Hematopoietic multipotent progenitor cell treated with erythropoietin and hydrocortisone succinate and interleukin-3 and kit ligand, for 17 days (in vitro differentiated cells): Measurements from ENCODE around the gene ASL.
"Not testable (repeated sequence)": the region's sequence is repeated elsewhere in the genome, so short reads cannot be mapped to it uniquely, and the experiment has no call there.

Source experiments
- DNase-seq: peaks from one replicate; pipeline ENCODE4 v3.0.0-alpha.2; 2015; ENCODE audit warnings: low spot score

The ASL gene

DNA sequence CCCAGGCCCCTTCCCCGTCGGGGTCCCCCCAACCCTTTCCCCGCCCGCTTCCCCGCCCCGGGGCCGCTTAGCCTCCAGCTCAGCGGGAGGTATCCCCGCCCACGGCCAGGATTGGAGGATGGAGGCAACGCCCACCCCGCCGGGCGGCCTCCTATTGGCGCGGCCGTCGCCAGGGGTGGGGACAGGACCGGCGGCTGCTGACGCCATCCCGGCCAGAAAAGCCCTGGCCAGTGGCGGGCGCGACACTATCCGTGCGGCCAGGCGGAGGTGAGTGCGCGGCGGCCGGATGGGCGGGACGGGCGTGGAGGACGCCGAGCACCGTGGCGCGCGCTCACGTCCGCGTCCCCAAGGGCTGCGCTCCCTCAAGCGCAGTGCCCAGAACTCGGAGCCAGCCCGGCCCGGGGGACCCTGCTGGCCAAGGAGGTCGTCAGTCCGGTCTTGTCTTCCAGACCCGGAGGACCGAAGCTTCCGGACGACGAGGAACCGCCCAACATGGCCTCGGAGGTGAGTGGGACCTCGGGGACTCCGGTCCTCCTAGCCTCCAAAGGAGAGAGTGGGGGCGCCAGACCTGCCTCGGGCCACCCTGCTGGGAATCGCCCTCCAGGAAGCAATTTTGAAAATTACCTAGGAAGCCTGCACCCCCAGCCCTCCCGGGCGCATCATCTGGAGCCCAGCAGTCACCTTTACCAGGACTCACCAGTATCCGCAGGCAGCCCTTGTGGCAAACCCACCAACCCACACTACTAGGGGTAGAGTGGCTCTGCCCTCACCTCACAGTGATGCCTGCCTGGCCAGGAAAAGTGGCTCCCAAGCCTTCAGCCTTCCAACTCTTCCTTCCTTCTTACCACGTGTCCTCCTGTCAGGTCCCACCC lies at the start of gene ASL:
TSS of gene ASL (plus strand) at position 230 of the 872 bp plus-strand sequence. CDS start at position 493, 263 bp downstream.
- peak; percentile 88 for DNase-seq

DNA sequence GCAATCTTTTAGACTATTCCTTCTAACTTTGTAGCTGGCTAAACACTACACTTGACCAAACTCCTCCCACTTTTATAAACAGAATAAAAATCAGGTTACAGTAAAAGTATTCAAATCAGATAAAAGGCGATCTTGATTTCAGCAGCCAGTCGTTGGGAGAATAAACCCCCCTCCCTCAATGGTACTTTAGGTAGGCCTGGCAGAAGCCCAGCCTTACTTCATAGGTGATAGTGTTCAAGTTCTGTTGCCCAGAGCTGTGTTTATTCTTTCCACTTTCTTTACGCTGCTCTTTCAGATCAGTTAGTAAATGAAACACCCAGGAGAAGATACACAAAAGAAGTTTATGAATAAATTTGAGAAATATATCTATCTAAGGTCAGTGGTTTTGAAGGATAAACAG lies 47.3 kb upstream of the ASL start:
- not testable (repeated sequence) for DNase-seq

DNA sequence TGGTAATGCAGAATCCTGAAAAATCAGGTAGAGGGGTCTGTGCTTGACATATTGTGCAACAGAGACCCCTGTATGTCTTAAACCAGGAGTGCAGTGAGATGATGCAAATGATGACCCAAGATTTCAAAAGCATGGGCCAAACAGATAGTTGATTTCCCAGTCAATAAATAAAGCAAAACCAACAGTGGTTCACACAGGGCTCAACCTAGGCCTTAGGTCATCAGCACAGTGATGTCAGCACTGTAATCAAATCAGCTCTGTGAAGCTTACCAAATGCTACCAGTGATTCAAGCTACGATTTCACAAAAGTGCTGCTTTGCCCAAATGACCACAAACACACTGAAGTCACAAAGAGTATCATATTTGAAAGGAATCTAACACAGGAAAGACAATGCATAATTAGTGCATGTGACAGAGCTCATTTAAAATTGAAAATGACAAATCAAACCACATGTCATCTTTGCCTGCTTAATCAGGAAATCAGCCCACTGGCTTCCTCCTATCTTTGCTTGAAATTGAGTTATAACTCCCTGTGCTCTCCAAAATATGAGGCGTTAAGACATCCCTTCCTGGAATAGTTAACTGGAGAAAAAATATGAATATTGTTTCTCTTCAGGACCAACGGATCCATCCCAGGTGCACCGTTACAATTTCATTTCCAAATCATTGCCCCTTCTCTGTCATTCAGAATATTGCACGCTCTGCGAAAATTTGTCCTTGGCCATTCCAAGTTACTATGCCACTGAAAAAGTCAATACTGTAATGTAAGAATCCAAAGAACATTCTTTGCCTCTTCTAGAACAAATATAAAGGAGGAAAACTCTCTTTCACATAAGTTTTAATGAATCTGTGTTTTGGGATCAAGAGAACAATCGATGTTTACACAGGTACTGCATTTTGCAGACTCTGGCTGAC lies 41.9 kb upstream of the ASL start:
- no peak for DNase-seq

DNA sequence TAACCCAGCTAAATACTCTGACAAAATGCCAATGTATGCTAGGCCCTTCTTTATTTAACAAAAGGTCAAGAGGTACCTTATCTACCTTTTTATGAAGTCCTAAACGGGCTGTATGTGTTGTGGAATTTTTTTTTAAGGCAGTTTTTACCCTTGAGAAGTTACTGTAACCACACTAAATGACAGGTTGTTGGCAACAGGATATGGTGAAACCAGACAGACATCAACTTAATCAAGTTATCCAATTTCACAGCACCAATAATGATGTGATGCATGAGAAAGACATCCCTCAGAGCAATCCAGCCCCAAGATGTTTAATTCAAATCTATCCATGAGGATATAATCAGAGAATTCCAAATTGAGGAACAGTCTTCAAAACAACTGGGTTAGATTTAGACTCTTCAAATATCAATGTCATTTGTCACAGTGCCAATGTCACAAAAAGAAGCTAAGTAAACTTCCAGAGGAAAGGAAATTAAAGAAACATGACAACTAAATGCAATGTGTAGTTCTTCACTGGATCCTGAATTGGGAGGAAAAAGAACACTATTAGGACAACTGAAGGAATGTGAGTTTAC lies 41.1 kb upstream of the ASL start:
- DNase-seq = not testable (repeated sequence)

DNA sequence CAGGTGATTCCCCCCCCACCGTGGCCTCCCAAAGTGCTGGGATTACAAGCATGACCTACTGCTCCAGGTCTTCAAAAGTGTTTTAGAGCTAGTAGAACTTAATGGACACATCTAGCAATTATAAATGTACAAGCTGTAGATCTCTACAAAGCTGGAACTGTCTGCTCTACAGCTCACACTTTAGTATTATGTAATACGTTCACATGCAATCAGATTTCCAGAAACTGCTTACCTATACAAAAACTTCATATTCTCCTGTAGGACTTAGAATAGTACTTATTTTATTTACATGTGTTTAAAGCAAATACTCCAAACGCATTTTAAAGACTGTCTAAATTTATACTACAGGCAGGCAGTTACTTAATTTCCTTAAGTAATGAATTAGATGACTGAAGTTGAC lies 39.2 kb upstream of the ASL start:
- no peak for DNase-seq

DNA sequence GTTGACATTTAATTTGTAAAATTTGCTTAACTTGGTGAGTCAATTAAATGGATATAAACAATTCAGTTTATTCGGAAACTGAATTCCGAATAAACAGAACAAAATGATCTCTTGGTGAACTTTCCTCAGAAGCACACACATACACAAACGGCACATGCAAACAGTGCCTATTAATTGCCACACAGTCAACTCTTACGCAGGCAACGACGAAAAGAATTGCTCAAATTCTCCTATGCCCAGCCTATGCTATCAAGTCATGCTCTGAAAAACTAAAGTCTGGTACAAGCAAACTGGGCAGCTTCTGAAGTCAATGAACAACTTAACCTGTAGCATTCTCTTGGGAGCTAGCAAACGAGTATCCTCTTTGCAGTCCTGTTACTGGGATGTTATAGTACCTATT lies 38.8 kb upstream of the ASL start:
- DNase-seq = no peak

DNA sequence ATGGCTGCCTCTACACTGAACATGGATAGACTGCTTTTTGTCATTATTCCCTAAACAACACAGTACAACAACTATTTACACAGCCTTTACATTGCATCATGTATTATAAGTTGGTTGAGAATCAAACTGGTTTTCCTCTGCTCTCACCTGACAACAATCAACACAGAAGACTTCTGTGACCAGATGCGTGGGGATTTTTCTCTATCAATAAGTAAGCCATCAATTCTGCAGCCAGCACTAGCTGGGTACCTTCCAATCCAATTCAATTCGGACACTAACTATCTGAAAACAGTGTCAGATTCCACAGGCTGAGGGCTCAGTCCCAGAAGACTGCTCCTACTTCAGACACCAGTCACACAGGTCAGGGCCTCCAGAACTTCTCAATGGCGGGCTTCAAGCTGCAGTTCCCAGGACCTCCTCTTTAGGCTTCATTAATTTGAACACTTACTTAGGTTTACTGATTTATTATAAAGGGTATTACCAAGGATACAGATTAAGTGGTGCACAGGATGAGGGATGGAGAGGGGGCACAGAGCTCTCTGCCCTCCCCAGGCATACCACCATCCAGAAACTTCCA lies 36.4 kb upstream of the ASL start:
- DNase-seq = no peak

DNA sequence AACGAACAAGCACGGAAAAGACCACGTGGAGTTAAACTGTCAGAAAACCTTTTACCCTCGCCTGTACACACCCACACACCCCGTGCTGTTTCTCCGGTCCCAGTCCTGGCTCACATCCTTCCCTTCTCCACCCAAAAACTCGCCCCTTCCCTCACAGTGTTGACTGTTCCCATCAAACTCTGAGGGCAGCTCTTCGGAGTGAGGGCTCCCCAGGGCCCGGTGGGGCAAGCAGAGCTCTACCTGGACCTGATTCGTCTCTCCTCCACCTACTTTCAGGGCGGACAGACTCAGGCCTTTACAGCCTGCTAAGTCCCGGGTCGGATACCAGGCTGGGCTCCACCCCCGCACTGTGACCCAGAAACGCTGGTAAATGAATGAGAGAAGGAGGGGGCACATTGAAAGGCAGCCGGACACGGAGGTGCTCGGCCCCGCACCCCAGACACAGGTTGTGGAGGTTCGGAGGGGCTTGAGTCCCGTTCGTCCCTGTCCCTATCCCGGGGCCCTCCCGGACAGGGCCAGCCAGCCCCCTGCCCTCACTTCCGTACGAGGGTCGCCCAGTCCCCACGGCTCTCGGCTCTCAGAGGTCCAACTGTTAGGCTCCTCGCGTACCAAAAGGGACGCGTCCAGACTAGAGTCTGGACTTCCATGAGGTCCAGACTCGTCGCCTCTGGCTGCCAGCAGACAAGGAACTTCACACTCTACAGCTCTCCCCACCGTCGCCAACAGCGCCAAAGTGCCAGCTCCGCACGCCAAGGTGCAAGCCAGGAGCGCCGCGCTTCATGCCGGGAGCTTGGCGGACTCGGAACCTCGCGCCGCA lies 31.7 kb upstream of the ASL start:
- no peak for DNase-seq

DNA sequence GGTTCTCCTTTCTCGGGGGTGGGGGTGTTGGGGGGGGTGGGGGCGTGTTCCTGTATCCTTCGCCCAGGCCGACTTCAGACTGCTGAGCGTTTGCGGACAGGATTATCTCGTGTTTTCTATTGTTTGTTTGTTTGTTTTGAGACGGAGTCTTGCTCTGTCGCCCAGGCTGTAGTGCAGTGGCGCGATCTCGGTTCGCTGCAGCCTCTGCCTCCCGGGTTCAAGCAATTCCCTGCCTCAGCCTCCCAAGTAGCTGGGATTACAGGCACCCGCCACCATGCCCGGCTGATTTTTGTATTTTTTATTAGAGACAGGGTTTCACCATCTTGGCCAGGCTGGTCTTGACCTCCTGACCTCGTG lies 31.1 kb upstream of the ASL start:
- DNase-seq = not testable (repeated sequence)

DNA sequence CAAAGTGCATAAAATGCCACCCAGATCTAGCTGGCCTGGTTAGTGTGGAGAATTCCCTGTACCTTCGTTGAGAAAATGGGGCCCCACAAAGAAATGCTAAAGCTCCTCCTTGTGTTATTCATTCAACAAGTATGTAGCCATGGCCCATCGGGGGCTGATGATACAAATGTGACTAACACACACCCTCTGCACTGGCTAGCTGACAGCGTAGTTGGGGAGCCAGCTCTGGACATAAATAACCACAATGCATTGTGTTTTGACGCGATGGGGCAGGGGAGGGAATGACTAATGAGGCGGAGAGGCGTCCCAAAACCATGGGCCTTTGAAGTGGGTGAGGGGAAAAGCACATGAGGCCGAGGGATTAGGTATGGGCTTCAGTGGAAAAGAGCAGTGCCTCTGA lies 28.2 kb upstream of the ASL start:
- DNase-seq = no peak

DNA sequence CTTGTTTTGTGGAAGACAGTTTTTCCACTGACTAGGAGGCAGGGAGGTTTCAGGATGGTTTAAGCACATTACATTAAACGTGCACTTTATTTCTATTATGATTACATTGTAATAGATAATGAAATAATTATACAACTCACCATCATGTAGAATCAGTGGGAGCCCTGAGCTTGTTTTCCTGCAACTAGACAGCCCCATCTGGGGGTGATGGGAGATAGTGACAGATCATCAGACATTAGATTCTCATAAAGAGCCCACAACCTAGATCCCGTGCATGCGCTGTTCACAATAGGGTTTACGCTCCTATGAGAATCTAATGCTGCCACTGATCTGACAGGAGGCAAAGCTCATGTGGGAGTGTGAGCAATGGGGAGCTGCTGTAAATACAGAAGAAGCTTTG lies 25.7 kb upstream of the ASL start:
- DNase-seq = not testable (repeated sequence)

DNA sequence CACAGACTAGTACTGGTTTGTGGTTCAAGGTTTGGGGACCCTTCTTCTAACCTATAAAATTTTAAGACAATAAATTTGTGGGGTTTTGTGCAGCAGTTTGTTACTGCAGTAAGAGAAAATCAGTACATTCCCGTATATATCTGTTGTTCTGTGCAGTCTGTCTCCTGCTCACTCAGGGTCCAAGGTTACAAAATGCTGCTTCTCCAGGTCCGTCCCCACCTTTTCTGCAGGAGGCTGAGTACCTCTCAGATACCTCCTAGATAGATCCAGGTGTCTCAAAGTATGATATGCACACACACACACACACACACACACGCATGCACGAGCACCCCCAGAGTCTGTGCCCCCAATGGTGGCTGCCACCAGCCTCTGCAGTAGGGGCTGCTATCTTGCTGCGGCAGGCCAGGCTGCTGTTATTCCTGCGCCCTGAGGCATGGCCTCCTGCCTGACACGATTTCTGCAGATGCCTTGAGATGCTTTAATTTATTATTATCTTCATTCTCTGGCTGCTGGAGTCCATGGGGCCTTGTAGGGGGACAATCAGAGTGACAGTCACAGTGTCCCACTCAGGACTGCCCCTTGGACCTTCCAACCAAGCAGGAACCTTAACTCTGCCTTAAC lies 25.2 kb upstream of the ASL start:
- DNase-seq = no peak

DNA sequence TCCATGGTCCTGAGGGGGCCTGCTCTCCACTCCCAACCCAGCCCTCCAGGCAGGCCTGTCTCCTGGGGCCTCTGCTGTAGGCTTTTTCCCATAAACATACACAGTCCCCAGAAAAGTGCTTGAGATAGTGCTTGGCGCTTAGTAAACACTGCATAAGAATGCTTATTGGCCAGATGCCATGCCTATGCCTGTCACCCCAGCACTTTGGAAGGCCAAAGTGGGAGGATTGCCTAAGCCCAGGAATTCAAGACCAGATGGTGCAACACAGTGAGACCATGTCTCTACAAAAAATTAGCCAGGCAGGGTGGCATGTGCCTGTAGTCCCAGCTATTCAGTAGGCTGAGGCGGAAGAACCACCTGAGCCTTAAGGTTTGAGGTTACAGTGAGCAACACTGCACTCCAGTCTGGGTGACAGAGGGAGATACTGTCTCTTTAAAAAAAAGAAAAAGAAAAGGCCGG lies 24.6 kb upstream of the ASL start:
- no peak for DNase-seq

DNA sequence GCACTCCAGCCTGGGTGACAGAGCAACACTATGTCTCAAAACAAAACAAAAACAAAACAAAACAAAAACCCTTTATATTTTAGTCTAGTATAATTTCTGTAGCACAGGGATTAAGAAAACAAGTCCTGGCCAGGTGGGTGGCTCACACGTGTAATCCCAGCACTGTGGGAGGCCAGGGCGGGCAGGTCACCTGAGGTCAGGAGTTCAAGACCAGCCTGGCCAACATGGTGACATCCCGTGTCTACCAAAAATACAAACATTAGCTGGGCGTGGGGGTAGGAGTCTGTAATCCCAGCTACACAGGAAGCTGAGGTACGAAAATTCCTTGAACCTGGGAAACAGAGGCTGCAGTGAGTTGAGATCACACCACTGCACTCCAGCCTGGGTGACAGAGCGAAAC lies 23.2 kb upstream of the ASL start:
- DNase-seq = no peak

DNA sequence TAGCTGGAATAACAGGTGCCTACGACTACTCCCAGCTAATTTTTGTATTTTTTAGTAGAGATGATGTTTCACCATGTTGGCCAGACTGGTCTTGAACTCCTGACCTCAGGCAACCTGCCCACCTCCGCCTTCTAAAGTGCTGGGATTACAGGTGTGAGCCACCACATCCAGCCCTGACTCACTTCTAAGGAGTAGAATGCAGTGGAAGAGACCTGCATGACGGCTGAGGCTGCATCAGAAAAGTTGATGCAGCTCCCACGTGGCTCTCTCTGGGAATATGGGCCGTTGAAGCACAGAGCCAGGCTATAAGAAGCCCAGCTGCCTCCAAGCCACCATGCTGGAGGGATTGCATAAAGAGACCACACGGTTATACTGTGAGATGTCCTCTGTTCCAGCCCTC lies 21.6 kb upstream of the ASL start:
- no peak for DNase-seq

DNA sequence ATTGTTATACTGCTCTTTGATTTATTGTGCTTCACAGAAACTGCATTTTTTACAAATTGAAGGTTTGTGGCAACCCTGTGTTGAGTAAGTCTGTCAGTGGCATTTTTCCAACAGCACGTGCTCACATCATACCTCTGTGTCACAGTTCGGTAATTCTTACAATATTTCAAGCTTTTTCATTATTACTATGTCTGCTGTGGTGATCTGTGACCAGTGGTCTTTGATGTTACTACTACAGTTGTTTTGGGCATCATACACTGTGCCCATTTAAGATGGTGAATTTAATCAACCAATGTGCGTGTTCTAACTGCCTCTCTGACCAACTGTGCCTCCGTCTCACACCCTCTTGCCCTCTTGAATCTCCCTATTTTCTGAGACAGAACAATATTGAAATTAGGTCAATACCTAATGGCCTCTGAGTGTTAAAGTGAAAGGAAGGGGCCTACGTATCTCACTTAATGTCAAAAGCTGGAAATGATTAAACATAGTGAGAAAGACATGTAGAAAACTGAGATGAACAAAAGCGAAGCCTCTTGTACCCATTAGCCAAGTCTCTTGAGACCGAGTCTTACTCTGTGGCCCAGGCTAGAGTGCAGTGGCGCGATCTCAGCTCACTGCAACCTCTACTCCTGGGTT lies 20.2 kb upstream of the ASL start:
- no peak for DNase-seq

DNA sequence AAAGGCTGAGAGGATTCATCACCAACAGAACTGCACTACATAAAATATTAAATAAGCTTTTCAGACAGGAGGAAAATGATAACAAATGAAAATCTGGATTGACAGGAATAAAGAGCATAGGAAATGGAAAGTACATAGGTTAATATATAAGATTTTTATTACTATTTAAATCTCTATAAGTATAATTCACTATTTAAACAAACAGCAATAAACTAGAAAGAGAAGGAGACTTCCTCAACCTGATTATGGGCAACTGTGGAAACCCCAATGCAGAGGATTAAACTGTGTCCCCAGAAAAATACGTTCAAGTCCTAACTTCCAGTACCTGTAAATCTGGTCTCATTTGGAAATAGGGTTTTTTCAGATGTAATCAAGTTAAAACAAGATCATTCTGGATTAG lies 14.8 kb upstream of the ASL start:
- DNase-seq = no peak

DNA sequence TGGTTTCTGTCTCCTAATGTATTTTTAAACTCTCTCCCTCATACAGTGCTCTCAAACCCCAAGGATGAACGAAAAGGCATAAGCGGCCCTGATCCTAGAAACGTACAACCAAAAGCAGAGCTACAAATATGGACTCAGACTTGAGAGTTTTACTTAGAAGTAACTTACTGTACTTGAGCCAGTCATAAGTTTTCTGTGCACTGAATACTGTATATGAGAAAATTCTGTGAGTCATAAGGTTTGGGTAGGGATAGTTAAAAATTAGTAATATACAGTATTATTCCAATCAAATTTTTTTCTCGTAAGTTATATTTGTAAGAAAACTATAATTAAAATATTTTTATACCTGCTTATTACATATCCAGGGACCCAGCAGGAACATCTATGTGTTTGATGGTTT lies 5.9 kb upstream of the ASL start:
- no peak for DNase-seq

DNA sequence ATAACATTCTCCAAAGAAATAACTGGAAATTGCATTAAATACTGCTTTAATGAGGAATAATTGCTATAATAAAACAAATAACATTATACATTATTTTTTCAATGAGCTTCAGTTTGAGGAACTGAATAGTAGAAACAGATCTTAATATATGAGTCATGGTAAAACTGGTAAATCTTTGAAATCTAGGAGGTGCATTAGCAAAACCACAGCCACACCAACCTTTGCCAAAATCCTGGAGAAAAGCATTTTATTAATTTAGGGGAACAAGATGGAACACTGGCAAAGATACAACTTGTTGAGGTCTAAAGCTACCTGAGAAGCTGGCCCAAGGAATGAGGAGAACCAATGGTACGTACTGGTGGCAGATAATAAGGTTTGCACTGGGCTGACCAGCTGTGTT lies 5.4 kb upstream of the ASL start:
- DNase-seq = no peak

DNA sequence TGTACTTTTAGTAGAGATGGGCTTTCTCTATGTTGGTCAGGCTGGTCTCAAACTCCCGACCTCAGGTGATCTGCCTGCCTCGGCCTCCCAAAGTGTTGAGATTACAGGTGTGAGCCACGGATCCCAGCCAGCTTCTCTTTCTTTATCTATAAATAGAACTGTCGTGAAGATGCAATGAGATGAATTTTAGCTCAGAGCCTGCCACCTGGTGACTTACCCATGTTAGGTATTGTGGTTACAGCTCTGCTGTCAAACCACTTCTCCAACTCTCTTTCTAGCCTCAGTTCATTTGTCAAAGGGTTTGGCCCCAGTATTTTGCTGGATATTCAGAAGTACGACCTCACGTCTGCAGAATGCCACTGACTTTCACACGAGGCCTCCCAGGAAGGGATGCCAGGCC lies 3.4 kb upstream of the ASL start:
- not testable (repeated sequence) for DNase-seq
